Measurements from ENCODE around the gene TCN1.
"Not testable (repeated sequence)": the region's sequence is repeated elsewhere in the genome, so short reads cannot be mapped to it uniquely, and the experiment has no call there.

TCN1 gene, protein sequence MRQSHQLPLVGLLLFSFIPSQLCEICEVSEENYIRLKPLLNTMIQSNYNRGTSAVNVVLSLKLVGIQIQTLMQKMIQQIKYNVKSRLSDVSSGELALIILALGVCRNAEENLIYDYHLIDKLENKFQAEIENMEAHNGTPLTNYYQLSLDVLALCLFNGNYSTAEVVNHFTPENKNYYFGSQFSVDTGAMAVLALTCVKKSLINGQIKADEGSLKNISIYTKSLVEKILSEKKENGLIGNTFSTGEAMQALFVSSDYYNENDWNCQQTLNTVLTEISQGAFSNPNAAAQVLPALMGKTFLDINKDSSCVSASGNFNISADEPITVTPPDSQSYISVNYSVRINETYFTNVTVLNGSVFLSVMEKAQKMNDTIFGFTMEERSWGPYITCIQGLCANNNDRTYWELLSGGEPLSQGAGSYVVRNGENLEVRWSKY

DNA sequence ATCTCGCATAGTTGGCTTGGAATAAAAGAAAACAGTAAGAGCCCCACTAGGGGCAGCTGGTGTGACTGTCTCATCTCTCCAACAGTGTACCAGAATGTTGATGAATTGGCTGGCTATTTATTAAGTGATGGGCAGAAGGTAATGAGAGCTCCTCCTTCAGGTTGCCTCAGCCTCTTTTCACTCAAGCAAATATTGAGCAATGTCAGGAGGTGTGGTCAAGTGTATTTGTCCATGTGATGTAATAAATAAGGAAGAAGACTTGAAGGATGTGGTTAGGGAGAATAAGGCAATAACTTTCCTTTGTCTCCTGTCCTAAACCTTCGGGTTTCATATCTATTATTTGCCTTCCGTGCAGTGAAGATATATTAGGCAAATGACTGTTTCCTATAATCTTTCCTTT, at the start of gene TCN1:
TCN1 (minus strand) TSS at position 91 of the 400 bp plus-strand sequence; CDS start at position 74, 17 bp downstream.
- no peak for DNase-seq

DNA sequence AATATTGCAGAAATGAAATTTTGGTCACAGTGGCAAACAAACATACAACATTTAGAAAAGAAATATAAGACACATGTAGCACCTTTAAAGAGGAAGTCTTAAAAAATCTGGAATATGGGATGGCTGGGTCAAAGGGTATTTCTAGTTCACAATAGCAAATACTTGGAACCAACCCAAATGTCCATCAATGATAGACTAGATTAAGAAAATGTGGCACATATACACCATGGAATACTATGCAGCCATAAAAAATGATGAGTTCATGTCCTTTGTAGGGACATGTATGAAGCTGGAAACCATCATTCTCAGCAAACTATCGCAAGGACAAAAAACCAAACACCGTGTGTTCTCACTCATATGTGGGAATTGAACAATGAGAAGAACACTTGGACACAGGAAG, 37.3 kb upstream of the TCN1 start:
- not testable (repeated sequence) for DNase-seq

DNA sequence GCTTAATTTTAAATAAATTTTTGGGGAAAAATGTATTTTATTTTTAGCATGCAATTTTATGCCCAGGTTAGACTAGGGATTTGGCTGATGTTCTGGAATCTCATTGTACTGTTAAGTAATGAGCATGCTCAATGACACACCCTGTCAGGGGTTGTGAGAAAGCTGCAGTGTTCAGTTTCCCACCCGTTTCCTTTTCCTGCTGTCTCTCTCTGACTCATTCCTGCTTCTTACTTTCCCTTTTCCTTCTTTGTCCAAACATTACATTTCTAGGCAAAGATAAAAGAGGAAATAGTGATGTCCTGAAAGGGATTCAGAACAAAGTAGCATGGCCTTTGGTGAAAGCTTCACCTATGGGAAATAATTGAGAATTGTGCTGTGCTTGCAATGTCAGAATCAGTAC, 35.0 kb upstream of the TCN1 start:
- no peak for DNase-seq

DNA sequence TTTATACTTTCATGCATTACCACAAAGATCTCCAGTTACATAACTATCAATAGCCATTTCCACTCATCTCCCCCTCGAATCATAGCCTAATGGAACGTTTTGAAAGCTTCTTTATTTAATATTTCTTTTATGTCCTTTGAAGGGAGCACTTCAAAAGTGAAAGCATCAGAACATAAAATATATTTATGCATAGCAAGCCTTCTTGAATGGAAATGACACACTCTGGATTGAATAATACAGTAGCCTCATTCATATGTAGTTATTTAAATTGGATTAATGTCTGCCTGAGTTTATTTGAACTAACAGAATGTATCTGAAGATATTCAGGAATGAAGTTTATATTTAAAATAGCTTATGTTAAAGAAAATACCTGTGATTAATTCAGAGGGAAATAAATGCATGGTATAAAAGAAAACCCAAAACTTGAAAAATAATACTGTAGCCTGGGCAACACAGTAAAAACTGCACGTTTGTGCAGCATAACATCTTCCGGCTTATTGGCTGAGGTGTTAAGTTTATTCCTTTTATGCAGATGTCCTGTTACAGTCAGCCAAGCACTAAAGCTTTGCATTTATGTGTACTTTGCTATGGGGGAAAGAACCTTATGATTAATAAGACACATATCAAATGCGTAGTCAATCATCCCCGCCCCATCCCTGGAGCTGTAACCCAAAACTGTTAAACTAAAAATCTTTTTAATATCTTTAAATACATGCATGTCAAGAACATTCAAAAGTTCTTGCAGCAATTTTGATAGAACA, 34.3 kb upstream of the TCN1 start:
- no peak for DNase-seq

DNA sequence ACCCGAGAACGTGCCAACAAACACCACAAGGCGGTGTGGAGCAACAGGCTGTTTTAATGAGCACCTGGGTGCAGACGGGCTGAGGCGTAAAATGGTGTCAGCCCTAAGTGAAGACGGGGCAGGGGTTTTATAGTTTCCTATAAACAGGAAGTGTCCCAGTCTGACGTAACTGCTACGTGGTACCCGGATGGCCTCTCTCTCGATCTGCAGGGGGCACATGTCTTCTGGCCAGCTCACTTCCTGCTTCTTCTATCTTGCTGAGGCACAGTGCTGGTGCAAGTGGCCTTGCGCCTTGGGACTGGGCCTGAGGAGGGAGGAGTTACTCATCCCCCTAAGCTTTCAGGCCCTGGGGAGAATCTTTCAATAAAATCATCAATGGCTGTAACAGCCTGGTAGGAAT, 33.2 kb upstream of the TCN1 start:
- DNase-seq: no peak

DNA sequence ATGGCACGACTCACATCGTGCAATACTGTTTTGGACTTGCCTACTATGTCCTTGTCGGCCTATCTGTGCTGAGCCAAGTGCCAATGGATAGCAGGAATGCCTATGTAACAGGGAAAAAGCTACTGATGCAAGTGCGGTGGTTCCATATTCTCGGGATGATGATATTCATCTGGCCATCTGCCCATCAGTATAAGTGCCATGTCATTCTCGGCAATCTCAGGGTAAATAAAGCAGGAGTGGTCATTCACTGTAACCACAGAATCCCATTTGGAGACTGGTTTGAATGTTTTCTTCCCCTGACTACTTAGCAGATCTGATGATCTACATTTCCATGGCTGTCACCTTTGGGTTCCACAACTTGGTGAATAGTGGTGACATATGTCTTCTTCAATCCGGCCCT, 32.4 kb upstream of the TCN1 start:
- DNase-seq: no peak

DNA sequence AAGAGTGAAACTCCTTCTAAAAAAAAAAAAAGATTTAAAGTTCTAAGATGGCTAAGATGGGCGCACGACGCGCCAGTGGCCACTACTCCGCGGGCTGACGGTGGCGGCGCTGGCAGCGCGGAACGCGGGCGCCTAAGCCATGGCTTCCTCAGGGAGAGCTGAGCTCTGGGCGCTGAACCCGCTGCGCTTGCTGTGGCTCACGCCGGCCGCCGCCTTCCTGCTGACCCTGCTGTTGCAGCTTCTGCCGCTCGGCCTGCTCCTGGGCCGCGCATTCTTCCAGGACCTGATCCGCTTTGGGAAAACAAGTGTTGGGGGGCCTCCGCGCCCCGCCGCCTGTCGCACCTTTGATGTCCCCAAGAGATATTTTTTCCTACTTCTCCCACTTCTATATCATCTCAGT, 31.8 kb upstream of the TCN1 start:
- DNase-seq: no peak

DNA sequence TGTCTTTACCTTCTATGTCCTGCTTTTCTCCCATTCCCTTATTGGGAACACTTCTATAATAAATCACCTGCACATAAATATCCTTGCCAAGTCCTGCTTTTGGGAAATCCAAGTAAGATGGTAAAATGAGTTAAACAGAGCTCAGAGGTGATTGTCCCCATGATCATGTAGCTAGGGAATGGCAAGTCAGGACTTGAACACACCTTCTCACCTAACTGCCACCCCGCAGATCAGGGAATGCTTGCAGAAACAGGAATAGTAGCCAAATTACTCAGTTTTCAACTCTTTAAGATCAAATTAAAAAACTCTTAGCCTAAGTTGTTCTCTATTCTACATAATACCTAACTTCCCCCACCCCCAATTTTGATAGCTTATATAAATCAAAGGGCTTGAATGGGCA, 28.3 kb upstream of the TCN1 start:
- no peak for DNase-seq

DNA sequence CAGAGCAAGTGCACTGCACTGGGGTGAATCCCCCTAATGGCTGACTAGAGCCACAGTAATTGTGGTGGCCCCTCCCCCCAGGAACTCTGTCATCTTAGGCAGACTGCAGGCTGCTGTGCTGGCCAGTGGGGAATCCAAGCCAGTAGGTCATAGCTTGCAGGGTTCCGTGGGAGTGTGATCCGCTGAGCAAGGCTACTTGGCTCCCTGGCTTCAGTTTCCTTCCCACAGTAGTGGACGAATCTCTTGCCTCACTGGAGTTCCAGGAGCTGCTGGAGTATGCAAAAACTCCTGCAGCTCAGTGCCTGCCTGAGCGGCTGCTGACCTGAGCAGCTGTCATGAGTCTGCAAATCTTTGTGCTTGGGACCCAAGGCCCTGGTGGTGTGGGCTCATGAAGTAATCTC, 25.5 kb upstream of the TCN1 start:
- no peak for DNase-seq

DNA sequence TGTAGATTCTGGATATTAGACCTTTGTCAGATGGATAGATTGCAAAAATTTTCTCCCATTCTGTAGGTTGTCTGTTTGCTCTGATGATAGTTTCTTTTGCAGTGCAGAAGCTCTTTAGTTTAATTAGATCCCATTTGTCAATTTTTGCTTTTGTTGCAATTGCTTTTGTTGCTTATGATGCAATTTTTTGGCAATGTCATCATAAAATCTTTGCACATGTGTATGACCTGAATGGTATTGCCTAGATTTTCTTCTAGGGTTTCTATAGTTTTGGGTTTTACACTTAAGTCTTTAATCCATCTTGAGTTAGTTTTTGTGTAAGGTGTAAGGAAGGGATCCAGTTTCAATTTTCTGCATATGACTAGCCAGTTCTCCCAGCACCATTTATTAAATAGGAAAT, 20.9 kb upstream of the TCN1 start:
- DNase-seq: not testable (repeated sequence)

DNA sequence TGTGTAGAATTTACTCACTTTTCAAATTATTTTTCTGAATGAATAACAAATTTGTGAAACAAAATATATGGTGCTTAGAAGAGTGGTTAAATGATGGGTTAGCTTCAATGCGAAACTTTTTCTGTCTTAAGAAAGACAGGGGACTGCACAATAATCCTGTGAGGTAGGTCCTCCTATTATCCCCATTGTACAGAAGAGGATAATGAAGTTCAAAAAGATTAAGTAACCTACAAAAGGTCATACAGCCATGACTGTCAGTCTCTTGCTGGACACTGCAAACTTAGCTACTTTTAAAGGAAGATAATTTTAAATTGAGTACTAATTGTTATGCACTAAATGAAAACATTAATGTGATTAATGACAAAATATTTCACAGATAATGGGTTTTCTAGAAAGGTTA, 17.3 kb upstream of the TCN1 start:
- no peak for DNase-seq

DNA sequence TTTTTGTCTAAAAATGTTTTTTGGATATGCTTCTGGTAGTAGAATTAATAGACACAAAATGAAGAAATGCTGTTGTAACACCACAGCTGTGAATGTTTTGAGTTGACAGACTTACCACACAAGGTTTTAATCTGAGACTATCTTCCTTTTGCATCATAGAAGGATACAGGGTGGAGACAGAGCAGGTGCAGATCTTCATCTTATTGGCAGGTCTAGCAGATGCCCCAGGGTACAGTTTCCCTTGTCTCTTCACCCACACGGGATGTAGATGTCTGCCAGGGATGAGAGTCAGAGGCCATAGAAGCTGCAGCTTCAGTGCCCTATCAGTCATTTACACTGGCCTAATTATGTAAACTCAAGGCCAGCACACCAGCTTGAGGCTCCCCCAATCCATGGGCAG, 13.3 kb upstream of the TCN1 start:
- no peak for DNase-seq

DNA sequence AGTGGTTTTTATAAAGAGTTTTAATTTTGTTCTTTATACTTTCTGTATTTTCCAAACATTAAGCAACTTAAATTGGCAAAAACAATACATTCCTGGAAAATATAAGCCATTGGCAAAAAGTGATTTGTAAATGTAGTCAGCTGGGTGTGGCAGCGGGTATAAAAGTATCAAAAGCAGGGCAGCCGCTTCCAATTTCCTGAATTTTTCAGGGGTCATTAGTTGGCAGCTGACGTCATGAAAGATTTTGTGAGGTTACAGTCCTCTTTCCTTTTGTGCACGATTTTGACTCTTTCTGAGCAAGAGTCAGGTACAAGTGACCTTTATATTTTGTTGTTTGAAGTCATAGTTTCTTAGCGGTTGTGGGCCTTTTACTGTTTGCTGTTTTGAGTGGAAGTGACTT, 12.3 kb upstream of the TCN1 start, which contains the start of gene OOSP3:
OOSP3 (plus strand) TSS at position 208 of the 400 bp plus-strand sequence; CDS start at position 235, 27 bp downstream.
- no peak for DNase-seq

DNA sequence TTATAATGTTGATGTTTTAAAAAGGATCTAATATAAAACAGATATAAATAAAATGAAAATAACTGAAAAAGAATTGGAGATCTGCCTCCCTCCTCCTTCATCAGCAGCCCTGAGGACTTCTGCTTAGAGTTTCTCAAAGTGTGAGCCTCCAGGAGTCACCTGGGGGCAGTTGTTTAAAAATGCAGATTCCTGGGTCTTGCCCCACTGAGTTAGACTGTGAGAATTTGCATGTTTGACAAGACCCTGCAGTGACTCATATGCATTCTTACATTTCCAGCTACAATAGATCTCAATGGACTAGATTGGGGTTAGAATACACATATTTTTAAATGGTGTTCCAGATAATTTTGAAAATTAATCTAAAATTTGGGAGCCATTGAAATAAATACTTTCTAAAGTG, 11.5 kb upstream of the TCN1 start:
- DNase-seq: no peak

DNA sequence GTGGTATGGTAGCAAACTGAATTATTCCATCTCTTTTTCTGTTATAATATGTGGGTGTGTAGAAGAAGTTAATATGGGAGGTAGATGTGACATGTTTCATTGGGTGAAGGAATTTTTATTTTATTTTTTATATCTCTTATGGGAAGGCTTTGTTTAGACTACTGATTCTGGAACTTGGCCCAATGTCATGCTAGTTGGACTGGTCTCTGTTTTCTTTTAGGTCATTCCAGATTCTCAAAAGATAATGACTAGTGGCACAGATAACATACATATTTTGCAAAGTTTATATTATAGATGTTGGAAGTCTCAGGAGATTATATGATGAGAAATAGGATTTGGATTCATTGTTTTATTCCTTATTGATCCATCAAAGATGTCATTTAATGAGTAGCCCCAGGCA, 11.0 kb upstream of the TCN1 start:
- no peak for DNase-seq

DNA sequence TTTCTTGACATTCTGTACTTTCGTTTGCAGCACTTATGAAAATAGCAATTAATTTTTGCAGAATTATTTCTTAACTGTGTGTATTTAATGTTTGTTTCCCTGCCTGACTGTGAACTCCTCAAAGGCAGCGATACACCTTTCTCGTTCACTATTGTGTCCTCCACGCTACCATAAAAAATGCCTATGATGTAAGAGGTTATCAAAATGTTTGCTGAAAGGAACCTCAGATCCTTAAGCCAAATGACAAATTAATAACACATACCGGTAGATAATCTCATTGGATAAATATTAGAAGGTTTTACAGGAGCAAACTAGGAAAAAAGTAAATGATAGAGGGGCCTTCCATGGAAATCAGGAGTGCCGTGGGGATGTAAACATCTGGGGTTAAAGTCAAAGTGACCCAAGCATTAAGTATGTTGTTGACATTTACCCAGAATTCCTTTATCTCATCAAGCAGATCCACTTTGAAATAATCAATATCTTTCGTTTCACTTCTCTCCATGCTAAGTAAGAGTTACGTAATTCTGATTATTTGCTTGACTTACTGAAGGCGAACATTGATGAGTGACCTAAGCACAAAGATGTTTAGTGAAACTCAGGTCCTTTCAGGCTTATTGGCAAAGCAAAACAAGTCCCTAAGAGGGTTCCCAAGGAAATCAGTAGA, 9.7 kb upstream of the TCN1 start:
- DNase-seq: no peak

DNA sequence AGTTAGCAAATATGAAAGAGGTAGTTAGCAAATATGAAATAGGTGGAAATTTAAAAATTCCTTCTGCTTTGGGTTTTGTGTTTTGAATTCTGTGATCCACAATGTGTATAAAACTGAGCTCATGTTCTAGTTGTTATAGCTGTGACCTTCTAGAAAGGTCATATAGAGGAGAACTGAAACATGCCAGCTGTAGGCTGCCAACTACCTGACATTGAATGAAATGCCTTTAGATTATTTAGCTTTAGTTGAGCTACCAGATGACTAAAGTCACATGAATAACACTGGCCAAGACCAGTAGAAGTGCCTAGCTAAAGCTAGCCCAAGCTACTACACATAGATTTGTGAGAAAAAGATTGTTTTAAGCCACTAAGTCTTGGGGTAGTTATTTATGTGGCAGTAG, 5.8 kb upstream of the TCN1 start:
- DNase-seq: no peak

DNA sequence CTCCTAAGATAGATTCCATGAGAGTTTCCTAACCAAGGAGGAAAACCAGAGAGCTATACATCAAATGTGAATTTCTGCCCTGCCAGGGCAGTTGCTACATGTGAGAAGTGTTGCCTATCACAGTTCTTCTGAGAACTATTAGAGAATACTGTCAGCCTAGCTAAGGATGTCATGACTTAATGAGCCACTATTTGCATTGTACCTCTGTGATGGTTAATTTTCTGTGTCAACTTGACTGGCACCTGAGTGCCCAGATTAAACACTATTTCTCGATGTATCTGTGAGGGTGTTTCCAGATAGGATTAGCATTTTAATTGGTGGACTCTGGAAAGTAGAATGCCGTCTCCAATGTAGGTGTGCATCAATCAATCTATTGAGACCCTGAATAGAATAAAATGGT, 1.7 kb upstream of the TCN1 start:
- no peak for DNase-seq

DNA sequence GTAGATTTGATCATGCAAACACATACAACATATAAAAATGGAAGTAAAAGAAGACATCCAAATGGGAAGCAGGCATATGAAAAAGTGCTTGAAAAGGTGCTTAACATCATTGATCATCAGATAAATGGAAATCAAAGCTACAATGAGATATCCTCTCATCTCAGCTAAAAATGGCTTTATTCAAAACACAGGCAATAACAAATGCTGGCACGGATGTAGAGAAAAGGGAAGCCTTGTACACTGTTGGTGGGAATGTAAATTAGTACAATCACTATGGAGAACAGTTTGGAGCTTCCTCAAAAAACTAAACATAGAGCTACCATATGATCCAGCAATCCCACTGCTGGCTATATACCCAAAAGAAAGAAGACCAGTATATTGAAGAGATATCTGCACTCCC, 549 bp upstream of the TCN1 start:
- DNase-seq: no peak

DNA sequence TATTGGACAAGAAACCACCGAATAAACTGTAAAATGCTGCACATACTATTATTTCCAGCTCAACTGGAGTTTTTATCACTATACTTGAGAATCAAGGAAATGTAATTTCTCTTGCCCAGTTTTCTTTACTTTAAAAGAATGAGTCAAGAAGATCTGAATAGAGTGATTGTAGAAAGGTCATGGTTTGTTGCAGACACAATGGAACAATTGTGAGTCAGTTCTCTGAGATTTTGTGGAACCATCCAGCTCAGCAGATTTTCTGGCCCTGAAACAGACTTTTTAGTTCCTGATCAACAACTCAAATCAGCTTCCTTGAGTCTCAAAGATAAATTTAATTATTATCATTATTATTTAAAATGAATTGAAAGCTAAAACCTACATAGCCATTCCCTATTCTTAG, 1.3 kb downstream of the TCN1 start:
- no peak for DNase-seq

DNA sequence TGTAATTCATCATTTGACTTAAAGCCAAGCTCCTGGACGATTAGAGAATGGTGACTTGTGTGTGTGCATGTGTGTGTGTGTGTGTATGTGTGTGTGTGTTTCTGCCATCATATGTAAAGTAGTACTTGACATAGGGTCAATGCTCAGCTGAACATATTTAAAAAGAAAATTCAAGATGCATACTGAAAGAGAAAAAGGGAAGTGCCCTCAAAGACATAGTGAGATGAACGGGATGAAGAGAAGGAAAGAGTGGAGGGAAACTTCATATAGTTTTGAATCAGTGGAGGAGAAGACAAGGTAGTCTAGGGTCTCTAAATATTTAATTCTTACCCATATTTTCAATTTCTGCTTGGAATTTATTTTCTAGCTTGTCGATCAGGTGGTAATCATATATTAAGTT, 4.0 kb downstream of the TCN1 start:
- no peak for DNase-seq

DNA sequence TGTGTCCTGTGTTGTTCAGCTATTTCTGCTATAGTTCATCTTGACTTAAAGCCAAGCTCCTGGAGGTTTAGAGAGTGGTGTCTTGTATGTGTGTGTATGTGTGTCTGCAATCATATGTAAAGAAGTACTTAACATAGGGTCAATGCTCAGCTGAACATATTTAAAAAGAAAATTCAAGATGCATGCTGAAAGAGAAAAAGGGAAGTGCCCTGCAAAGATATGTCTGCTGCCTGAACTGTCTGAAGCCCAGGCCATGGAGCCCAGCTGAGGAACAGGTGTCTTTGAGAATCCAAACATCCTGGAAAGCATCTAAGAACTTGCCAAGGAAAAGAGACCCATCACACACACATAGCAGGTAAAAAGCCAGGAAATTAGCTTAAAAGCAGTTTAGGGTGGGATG, 6.6 kb downstream of the TCN1 start:
- no peak for DNase-seq
